SK-N-SH (cell line): ENCODE results near the gene MGA. TPM values are rescaled to one million over a fixed set of nuclear protein-coding genes. Genes with fewer than 3 reads are reported as not detected.

ENCODE experiments used
- CTCF ChIA-PET: fragments of 300-600, 350-600 bp; formaldehyde crosslinking; extraction: SDS; loops from one replicate; lab custom pipeline; 2021; lab: Yijun Ruan, JAX
- POLR2A ChIA-PET: fragments of 350-600 bp; sonication (Branson Sonifier 250); formaldehyde crosslinking; extraction: SDS; loops from one replicate; lab custom pipeline; 2020; ENCODE audit warnings: antibody characterized with exemption, inconsistent platforms; lab: Yijun Ruan, JAX
- DNase-seq: peaks from one replicate; pipeline ENCODE4 v3.0.0; 2012
- H2AFZ ChIP-seq: fragments of 200-600 bp; sonication (generic); 2 replicates; pipeline ENCODE4 v1.8.1; 2016; ENCODE audit warnings: antibody characterized with exemption, mild to moderate bottlenecking, low read depth
- H3F3A ChIP-seq: fragments of 200-600 bp; sonication (generic); replicated peaks from 2 replicates; pipeline ENCODE3; 2016; ENCODE audit warnings: antibody characterized with exemption, mild to moderate bottlenecking; ENCODE audit not compliant: insufficient read depth
- H3K27ac ChIP-seq, 2 experiments: fragments of 200-500 bp in 1 of 2; fragments of 200-600 bp in 1 of 2; sonication (Bioruptor generic) in 1 of 2; sonication (generic), shearing (Covaris generic) in 1 of 2; 2 replicates each; pipeline versions ENCODE4 v1.5.1 to v1.6.1; 2014 to 2016; ENCODE audit warnings: low read depth in 2 of 2, inconsistent platforms in 1 of 2, low read length in 1 of 2, mild to moderate bottlenecking in 1 of 2, mixed read lengths in 1 of 2
- H3K27me3 ChIP-seq: fragments of 200-600 bp; sonication (generic), shearing (Covaris generic); 2 replicates; pipeline ENCODE4 v1.6.1; 2016; ENCODE audit warnings: mixed run types; ENCODE audit not compliant: insufficient read depth
- H3K36me3 ChIP-seq, 2 experiments: fragments of 200-500 bp in 1 of 2; fragments of 200-600 bp in 1 of 2; sonication (Bioruptor generic) in 1 of 2; sonication (generic) in 1 of 2; replicated peaks in 1 of 2; 2 replicates each; pipeline versions ENCODE3 to v1.5.1; 2014 to 2016; ENCODE audit warnings: low read length in 1 of 2, mild to moderate bottlenecking in 1 of 2; ENCODE audit not compliant: insufficient read depth in 2 of 2, control insufficient read depth in 1 of 2
- H3K4me1 ChIP-seq, 2 experiments: fragments of 200-500 bp in 1 of 2; fragments of 200-600 bp in 1 of 2; sonication (Bioruptor generic) in 1 of 2; sonication (generic), shearing (Covaris generic) in 1 of 2; 2 replicates each; pipeline versions ENCODE4 v1.5.1 to v1.6.1; 2014 to 2016; ENCODE audit warnings: low read depth in 1 of 2, low read length in 1 of 2, mixed run types in 1 of 2; ENCODE audit not compliant: insufficient read depth in 2 of 2, control insufficient read depth in 1 of 2
- H3K4me2 ChIP-seq: fragments of 200-600 bp; sonication (generic), shearing (Covaris generic); 2 replicates; pipeline ENCODE4 v1.6.1; 2017; ENCODE audit warnings: mixed run types
- H3K4me3 ChIP-seq, 2 experiments: fragments of 200-500 bp in 1 of 2; fragments of 200-600 bp in 1 of 2; sonication (Bioruptor generic) in 1 of 2; sonication (generic), shearing (Covaris generic) in 1 of 2; 2 replicates each; pipeline versions ENCODE4 v1.5.1 to v1.8.1; 2014 to 2016; ENCODE audit warnings: low read depth in 2 of 2, inconsistent platforms in 1 of 2, low read length in 1 of 2, mild to moderate bottlenecking in 1 of 2, mixed read lengths in 1 of 2, moderate library complexity in 1 of 2
- H3K79me2 ChIP-seq: fragments of 200-600 bp; sonication (generic); 2 replicates; pipeline ENCODE4 v1.8.1; 2017; ENCODE audit warnings: mild to moderate bottlenecking; ENCODE audit not compliant: insufficient read depth
- H3K9ac ChIP-seq: fragments of 200-600 bp; sonication (generic); 2 replicates; pipeline ENCODE4 v1.6.1; 2017; ENCODE audit warnings: mixed run types
- H3K9me2 ChIP-seq: fragments of 200-600 bp; sonication (generic); 2 replicates; pipeline ENCODE4 v1.6.1; 2017; ENCODE audit warnings: mixed run types
- H3K9me3 ChIP-seq: fragments of 200-600 bp; sonication (generic); 2 replicates; pipeline ENCODE4 v1.6.1; 2017; ENCODE audit warnings: mixed run types, mild to moderate bottlenecking, moderate library complexity
- H4K20me1 ChIP-seq: fragments of 200-600 bp; sonication (generic); 2 replicates; pipeline ENCODE4 v1.6.1; 2017; ENCODE audit warnings: mild to moderate bottlenecking, mixed run types; ENCODE audit not compliant: insufficient read depth
- CHD2 ChIP-seq: fragments of 150-350 bp; IDR thresholded peaks from 2 replicates; pipeline ENCODE4 v1.6.1; 2018; ENCODE audit warnings: low read length; ENCODE audit not compliant: partially characterized antibody
- EZH2phosphoT487 ChIP-seq: fragments of 200-600 bp; sonication (generic); IDR thresholded peaks from 2 replicates; pipeline ENCODE4 v1.6.1; 2017; ENCODE audit warnings: low read depth, mixed run types, mild to moderate bottlenecking, antibody characterized with exemption, moderate library complexity, borderline replicate concordance
- FOXM1 ChIP-seq: IDR thresholded peaks from 2 replicates; pipeline ENCODE4 v1.4.0; 2012; ENCODE audit warnings: low read depth, mild to moderate bottlenecking
- NRF1 ChIP-seq: IDR thresholded peaks from 2 replicates; pipeline ENCODE4 v1.6.1; 2012; ENCODE audit warnings: low read depth, mild to moderate bottlenecking, low read length
- RAD21 ChIP-seq: IDR thresholded peaks from 2 replicates; pipeline ENCODE4 v1.6.1; 2012; ENCODE audit warnings: mild to moderate bottlenecking, low read length
- RFX5 ChIP-seq: IDR thresholded peaks from 2 replicates; pipeline ENCODE4 v1.6.1; 2012; ENCODE audit warnings: mild to moderate bottlenecking, improper control_type of control experiment, low read length
- RXRA ChIP-seq: IDR thresholded peaks from 2 replicates; pipeline ENCODE4 v1.4.0; 2012; ENCODE audit warnings: low read depth, mild to moderate bottlenecking, borderline replicate concordance
- SIN3A ChIP-seq: IDR thresholded peaks from 2 replicates; pipeline ENCODE4 v1.6.1; 2012; ENCODE audit warnings: low read depth, mild to moderate bottlenecking, low read length, moderate library complexity, borderline replicate concordance
- TEAD4 ChIP-seq: IDR thresholded peaks from 2 replicates; pipeline ENCODE4 v1.4.0; 2012; ENCODE audit warnings: mild to moderate bottlenecking, borderline replicate concordance; ENCODE audit not compliant: insufficient read depth
- USF1 ChIP-seq: IDR thresholded peaks from 2 replicates; pipeline ENCODE4 v1.4.0; 2012; ENCODE audit warnings: low read depth, borderline replicate concordance
- YY1 ChIP-seq: IDR thresholded peaks from 2 replicates; pipeline ENCODE4 v1.4.0; 2012; ENCODE audit warnings: low read depth, mild to moderate bottlenecking
- WGBS: methylation state at CpG from one replicate; pipeline ENCODE4 v1.1.6; 2017; ENCODE audit warnings: low lambda C conversion rate; 5-methylcytosine and 5-hydroxymethylcytosine counted together
- polyA plus RNA-seq, 3 experiments: library from polyadenylated mRNA; depleted of rRNA; stranded (reverse); fragments of >200 nt; gene quantifications; 2 replicates each; pipeline ENCODE4 v1.2.3, GENCODE V29; 2012
- TF ChIP-seq, protein P1 (sequence below): IDR thresholded peaks from 2 replicates; pipeline ENCODE4 v1.6.1; 2012; ENCODE audit warnings: mild to moderate bottlenecking, low read depth, low read length, moderate library complexity
- TF ChIP-seq, protein P2 (sequence below): IDR thresholded peaks from 2 replicates; pipeline ENCODE4 v1.4.0; 2012; ENCODE audit warnings: low read depth
- TF ChIP-seq, protein P3 (sequence below): fragments of 150-350 bp; IDR thresholded peaks from 2 replicates; pipeline ENCODE4 v1.6.1; 2017; ENCODE audit warnings: antibody characterized with exemption, low read length, low read depth, borderline replicate concordance
- TF ChIP-seq, protein P4 (sequence below): fragments of 200-600 bp; sonication (generic); IDR thresholded peaks from 2 replicates; pipeline ENCODE4 v1.6.1; 2017; ENCODE audit warnings: antibody characterized with exemption, mild to moderate bottlenecking, moderate library complexity

The MGA gene
- polyA plus RNA-seq, 1 of the 3 experiments (the other 2 are of a cell fraction) = 2.3 TPM

GRCh38 chr15:41675337-41675736, 15.1 kb downstream of the MGA start:
- CTCF ChIA-PET = interaction anchor here (0.6 to 1.3 kb wide), 5 partner anchors 11 to 1946 kb away, joined by 3 to 5 read pairs (median 3); no protein-coding TSS in a partner anchor
- POLR2A ChIA-PET = interaction anchor here (0.6 kb wide), 1 partner anchor 764 kb away, joined by 3 read pairs; no protein-coding TSS in a partner anchor
- no peaks in the 10 kb centered on the region for H3K9me3 ChIP-seq

DNA sequence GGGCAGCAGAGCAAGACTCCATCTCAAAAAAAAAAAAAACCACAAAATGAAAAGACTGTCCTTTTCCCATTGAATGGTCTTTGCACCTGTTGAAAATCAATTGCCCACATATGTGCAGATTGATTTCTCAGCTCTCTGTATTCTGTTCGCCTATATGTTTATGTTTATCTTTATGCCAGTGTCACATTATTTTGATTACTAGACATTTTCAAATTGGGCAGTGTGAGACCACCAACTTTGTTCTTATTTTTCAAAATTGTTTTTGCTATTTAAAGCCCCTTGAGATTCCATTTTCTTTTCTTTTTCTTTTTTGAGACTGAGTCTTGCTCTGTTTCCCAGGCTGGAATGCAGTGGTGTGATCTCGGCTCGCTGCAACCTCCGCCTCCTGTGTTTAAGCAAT, 18.5 kb downstream of the MGA start:
- Histone ChIP-seq H3K36me3 (peaks cover 0 to 10% of the 10 kb centered on the region in 2 experiments), H3K27ac (no peak overlapping the region), H3K4me1 (no peaks in the 10 kb centered on the region), H3K9me3 (no peaks in the 10 kb centered on the region), H3K79me2 (peaks cover 100% of the 10 kb centered on the region), H3K9ac (no peak overlapping the region), H3K27me3 (no peaks in the 10 kb centered on the region), H4K20me1 (peaks cover 53% of the 10 kb centered on the region), H2AFZ (no peak overlapping the region), H3K4me3 (no peak overlapping the region), H3F3A (no peaks in the 10 kb centered on the region), H3K4me2 (no peak overlapping the region), H3K9me2 (no peaks in the 10 kb centered on the region)
- WGBS = 97% methylated on average over 4 of the region's 4 CpGs
- POLR2A ChIA-PET = no interaction called here
- DNase-seq = no peak
- CTCF ChIA-PET = no interaction called here
- no peak for TF ChIP-seq CHD2
- no peak for TF ChIP-seq TEAD4
- no peak for TF ChIP-seq FOXM1
- TF ChIP-seq SIN3A = no peak
- no peak for TF ChIP-seq RFX5
- TF ChIP-seq NRF1 = no peak
- TF ChIP-seq, protein P1, sequence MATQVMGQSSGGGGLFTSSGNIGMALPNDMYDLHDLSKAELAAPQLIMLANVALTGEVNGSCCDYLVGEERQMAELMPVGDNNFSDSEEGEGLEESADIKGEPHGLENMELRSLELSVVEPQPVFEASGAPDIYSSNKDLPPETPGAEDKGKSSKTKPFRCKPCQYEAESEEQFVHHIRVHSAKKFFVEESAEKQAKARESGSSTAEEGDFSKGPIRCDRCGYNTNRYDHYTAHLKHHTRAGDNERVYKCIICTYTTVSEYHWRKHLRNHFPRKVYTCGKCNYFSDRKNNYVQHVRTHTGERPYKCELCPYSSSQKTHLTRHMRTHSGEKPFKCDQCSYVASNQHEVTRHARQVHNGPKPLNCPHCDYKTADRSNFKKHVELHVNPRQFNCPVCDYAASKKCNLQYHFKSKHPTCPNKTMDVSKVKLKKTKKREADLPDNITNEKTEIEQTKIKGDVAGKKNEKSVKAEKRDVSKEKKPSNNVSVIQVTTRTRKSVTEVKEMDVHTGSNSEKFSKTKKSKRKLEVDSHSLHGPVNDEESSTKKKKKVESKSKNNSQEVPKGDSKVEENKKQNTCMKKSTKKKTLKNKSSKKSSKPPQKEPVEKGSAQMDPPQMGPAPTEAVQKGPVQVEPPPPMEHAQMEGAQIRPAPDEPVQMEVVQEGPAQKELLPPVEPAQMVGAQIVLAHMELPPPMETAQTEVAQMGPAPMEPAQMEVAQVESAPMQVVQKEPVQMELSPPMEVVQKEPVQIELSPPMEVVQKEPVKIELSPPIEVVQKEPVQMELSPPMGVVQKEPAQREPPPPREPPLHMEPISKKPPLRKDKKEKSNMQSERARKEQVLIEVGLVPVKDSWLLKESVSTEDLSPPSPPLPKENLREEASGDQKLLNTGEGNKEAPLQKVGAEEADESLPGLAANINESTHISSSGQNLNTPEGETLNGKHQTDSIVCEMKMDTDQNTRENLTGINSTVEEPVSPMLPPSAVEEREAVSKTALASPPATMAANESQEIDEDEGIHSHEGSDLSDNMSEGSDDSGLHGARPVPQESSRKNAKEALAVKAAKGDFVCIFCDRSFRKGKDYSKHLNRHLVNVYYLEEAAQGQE = no peak
- TF ChIP-seq, protein P2, sequence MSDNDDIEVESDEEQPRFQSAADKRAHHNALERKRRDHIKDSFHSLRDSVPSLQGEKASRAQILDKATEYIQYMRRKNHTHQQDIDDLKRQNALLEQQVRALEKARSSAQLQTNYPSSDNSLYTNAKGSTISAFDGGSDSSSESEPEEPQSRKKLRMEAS = no peak
- no peak for TF ChIP-seq RXRA
- no peak for TF ChIP-seq YY1
- no peak for TF ChIP-seq EZH2phosphoT487
- TF ChIP-seq USF1 = no peak

More at GRCh38 chr15:41675337-41675736, 15.1 kb downstream of the MGA start:
- H3F3A ChIP-seq = no peaks in the 10 kb centered on the region
- H3K79me2 ChIP-seq = peaks cover 100% of the 10 kb centered on the region
- H3K4me2 ChIP-seq = no peak overlapping the region
- WGBS = 94% methylated on average over 4 of the region's 4 CpGs
- H3K27me3 ChIP-seq = no peaks in the 10 kb centered on the region
- peaks cover 45% of the 10 kb centered on the region for H4K20me1 ChIP-seq
- no peaks in the 10 kb centered on the region for H3K9me2 ChIP-seq
- H3K4me1 ChIP-seq = no peaks in the 10 kb centered on the region
- H2AFZ ChIP-seq = no peak overlapping the region
- H3K27ac ChIP-seq = no peak overlapping the region
- TF ChIP-seq, protein P2 = no peak
- TF ChIP-seq RAD21 = no peak
- TF ChIP-seq, protein P3, sequence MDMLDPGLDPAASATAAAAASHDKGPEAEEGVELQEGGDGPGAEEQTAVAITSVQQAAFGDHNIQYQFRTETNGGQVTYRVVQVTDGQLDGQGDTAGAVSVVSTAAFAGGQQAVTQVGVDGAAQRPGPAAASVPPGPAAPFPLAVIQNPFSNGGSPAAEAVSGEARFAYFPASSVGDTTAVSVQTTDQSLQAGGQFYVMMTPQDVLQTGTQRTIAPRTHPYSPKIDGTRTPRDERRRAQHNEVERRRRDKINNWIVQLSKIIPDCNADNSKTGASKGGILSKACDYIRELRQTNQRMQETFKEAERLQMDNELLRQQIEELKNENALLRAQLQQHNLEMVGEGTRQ = no peak
- TF ChIP-seq, protein P4, sequence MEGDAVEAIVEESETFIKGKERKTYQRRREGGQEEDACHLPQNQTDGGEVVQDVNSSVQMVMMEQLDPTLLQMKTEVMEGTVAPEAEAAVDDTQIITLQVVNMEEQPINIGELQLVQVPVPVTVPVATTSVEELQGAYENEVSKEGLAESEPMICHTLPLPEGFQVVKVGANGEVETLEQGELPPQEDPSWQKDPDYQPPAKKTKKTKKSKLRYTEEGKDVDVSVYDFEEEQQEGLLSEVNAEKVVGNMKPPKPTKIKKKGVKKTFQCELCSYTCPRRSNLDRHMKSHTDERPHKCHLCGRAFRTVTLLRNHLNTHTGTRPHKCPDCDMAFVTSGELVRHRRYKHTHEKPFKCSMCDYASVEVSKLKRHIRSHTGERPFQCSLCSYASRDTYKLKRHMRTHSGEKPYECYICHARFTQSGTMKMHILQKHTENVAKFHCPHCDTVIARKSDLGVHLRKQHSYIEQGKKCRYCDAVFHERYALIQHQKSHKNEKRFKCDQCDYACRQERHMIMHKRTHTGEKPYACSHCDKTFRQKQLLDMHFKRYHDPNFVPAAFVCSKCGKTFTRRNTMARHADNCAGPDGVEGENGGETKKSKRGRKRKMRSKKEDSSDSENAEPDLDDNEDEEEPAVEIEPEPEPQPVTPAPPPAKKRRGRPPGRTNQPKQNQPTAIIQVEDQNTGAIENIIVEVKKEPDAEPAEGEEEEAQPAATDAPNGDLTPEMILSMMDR = no peak
- H3K9ac ChIP-seq = no peak overlapping the region
- DNase-seq = no peak
- H3K4me3 ChIP-seq = no peak overlapping the region
- peaks cover 0 to 14% of the 10 kb centered on the region in 2 experiments for H3K36me3 ChIP-seq
